Measurements from ENCODE around the gene NPW. TPM values are rescaled to one million over a fixed set of nuclear protein-coding genes. Genes with fewer than 3 reads are reported as not detected.
A peak's percentile ranks its signal among the peaks of the same experiment; 100 is the strongest.

The NPW gene
- total RNA-seq, 2 experiments from 2014 or later = 0.73 TPM; not detected in 1

DNA sequence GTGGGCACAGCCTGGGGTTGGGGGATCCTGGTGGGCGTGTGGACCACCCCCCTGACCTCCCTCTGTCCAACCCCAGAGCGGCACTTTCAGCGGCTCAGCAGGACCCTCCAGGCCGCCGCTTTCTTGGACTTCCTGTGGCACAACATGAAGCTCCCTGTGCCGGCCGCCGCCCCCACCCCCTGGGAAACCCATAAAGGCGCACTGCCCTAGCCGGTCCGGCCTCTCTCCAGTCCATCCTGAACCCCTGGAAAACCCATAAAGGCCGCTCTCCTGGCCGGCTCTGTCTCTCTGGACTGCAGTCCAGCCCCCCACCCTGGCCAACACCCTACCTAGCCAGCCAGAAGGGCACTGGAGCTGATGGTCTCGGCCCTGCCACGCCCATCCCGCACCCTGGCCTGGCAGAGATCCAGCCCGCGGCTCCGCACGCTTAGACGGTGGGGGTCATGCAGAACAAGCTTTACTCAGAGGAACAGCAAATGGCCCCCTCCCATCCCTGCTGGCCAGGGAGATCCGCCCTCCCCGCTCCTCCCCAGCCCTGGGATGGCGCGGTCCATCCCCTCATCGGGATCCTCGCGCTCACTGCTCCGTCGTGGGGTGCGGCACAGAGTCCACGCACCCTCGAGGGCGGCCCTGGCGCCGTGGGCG, 41.0 kb upstream of the NPW start:
- CTCF ChIA-PET = no interaction called here
- DNase-seq (no peak), ATAC-seq (no peak)
- Mint-ChIP-seq H3K36me3 (ENCODE audit: low read depth) (peaks cover 18% of the 10 kb centered on the region), H3K4me3 (no peak overlapping the region), H3K27ac (no peak overlapping the region), H3K27me3 (ENCODE audit: low read depth) (peaks cover 27% of the 10 kb centered on the region), H3K4me1 (ENCODE audit: low read depth) (peaks cover 10% of the 10 kb centered on the region), H3K9me3 (ENCODE audit: insufficient read depth) (no peaks in the 10 kb centered on the region)
- POLR2A ChIA-PET = interaction anchor here (1.0 to 4.2 kb wide), 2 partner anchors 12 to 14 kb away, joined by 4 to 31 read pairs; partner anchors contain the start of gene RPS2

- DNase-seq (no peak), ATAC-seq (no peak)
- CTCF ChIA-PET = interaction anchor here (1.5 kb wide), 1 partner anchor 17 kb away, joined by 3 read pairs; no protein-coding TSS in a partner anchor
- H3K9me3 Mint-ChIP-seq (ENCODE audit: insufficient read depth) = no peaks in the 10 kb centered on the region
- peaks cover 18% of the 10 kb centered on the region for H3K36me3 Mint-ChIP-seq (ENCODE audit: low read depth)
- POLR2A ChIA-PET = interaction anchor here (1.5 to 3.5 kb wide), 2 partner anchors 8 to 15 kb away, joined by 7 to 18 read pairs; partner anchors contain the start of genes RPS2 and TBL3
- peaks cover 27% of the 10 kb centered on the region for H3K27me3 Mint-ChIP-seq (ENCODE audit: low read depth)
- H3K4me3 Mint-ChIP-seq = no peak overlapping the region
- peaks cover 10% of the 10 kb centered on the region for H3K4me1 Mint-ChIP-seq (ENCODE audit: low read depth)
- no peak overlapping the region for H3K27ac Mint-ChIP-seq
These were observed 40.1 kb upstream of the NPW start for GRCh38 chr16:1979271-1980029.

DNA sequence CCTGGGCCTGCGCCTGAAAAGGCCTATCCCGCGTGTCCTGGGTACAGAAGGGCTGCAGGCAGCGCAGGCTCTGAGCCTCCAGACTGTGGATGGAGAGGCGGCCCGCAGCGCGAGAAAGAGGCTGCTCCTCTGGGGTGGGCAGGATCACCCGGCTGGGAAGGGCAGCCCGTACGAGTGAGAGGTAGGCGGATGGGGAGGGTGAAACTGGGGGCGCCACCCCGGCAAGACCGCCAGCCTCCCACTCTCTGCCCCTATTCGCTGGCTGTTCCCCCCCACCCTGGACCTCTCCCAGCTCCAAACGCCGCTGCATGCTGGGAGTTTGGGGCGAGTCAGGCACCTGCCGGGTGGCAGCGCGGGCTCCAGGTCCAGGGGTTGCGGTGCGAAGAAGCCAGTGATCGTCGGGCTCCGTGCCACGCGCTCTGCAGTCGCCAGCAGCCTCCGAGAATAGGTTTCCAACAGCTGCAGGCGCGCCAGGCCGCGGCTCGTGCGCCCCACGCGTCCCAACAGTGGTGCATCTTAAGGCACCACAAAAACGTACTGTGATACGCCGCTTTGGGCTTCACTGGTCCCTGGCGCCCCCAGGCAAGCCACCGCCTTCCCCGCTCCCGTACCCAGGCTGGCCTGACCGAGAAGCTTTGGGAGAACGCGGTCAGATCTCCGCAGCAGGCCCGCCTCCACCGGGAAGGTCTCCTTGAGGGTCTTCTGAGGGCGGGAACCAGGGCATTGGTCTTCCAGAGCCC, 39.4 kb upstream of the NPW start:
- no peak overlapping the region for H3K4me3 Mint-ChIP-seq
- ATAC-seq (no peak), DNase-seq (no peak)
- H3K9me3 Mint-ChIP-seq (ENCODE audit: insufficient read depth) = no peaks in the 10 kb centered on the region
- CTCF ChIA-PET = interaction anchor here (1.0 to 1.5 kb wide), 2 partner anchors 16 to 117 kb away, joined by 3 read pairs; no protein-coding TSS in a partner anchor
- peaks cover 27% of the 10 kb centered on the region for H3K27me3 Mint-ChIP-seq (ENCODE audit: low read depth)
- H3K27ac Mint-ChIP-seq = no peak overlapping the region
- peaks cover 14% of the 10 kb centered on the region for H3K36me3 Mint-ChIP-seq (ENCODE audit: low read depth)
- peaks cover 15% of the 10 kb centered on the region for H3K4me1 Mint-ChIP-seq (ENCODE audit: low read depth)
- POLR2A ChIA-PET = interaction anchor here (1.5 to 3.5 kb wide), 2 partner anchors 8 to 15 kb away, joined by 7 to 18 read pairs; partner anchors contain the start of genes RPS2 and TBL3

DNA sequence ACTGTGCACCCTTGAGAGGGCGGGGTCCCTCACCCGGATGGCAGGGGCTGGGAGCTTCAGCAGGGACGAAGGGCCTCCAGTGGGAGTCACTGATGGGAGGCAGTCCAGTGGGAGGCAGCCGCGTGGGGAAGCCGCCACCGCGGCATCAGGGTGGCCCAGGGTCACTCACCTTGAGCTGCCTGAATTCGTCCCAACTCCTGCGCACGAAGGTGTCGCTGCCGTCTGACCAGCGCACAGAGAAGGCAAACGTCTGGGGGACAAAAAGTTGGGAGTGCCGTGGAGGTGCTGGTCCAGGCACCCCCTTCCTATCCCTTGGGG, 38.9 kb upstream of the NPW start:
- no peak overlapping the region for H3K27ac Mint-ChIP-seq
- no peak overlapping the region for H3K4me3 Mint-ChIP-seq
- H3K36me3 Mint-ChIP-seq (ENCODE audit: low read depth) = peaks cover 18% of the 10 kb centered on the region
- ChIA-PET POLR2A (interaction anchor here (1.5 to 3.5 kb wide), 2 partner anchors 9 to 16 kb away, joined by 7 to 18 read pairs; partner anchors contain the start of genes RPS2 and TBL3), CTCF (interaction anchor here (1.0 to 1.5 kb wide), 3 partner anchors 15 to 118 kb away, joined by 3 to 5 read pairs (median 3); no protein-coding TSS in a partner anchor)
- H3K4me1 Mint-ChIP-seq (ENCODE audit: low read depth) = peaks cover 21% of the 10 kb centered on the region
- peaks cover 27% of the 10 kb centered on the region for H3K27me3 Mint-ChIP-seq (ENCODE audit: low read depth)
- no peak for DNase-seq
- H3K9me3 Mint-ChIP-seq (ENCODE audit: insufficient read depth) = no peaks in the 10 kb centered on the region
- no peak for ATAC-seq

GRCh38 chr16:1981398-1981836, 38.2 kb upstream of the NPW start, which contains the start of gene NOXO1:
Gene NOXO1, minus strand, starts transcription at chr16:1981469. Its CDS starts 290 bp downstream, at chr16:1981179.
- H3K9me3 Mint-ChIP-seq (ENCODE audit: insufficient read depth) = no peaks in the 10 kb centered on the region
- H3K27me3 Mint-ChIP-seq (ENCODE audit: low read depth) = peaks cover 27% of the 10 kb centered on the region
- H3K4me1 Mint-ChIP-seq (ENCODE audit: low read depth) = peaks cover 24% of the 10 kb centered on the region
- no peak within 1 kb of the TSS for H3K27ac Mint-ChIP-seq
- ATAC-seq = no peak
- ChIA-PET CTCF (interaction anchor here (1.0 to 1.5 kb wide), 3 partner anchors 15 to 118 kb away, joined by 3 to 5 read pairs (median 3); no protein-coding TSS in a partner anchor), POLR2A (interaction anchor here (0.7 to 3.5 kb wide), 3 partner anchors 10 to 17 kb away, joined by 5 to 18 read pairs (median 7); partner anchors contain the start of genes RPS2 and TBL3)
- peak within 1 kb of the TSS; percentile 5 for H3K4me3 Mint-ChIP-seq
- no peak for DNase-seq
- peaks cover 16% of the 10 kb centered on the region for H3K36me3 Mint-ChIP-seq (ENCODE audit: low read depth)

DNA sequence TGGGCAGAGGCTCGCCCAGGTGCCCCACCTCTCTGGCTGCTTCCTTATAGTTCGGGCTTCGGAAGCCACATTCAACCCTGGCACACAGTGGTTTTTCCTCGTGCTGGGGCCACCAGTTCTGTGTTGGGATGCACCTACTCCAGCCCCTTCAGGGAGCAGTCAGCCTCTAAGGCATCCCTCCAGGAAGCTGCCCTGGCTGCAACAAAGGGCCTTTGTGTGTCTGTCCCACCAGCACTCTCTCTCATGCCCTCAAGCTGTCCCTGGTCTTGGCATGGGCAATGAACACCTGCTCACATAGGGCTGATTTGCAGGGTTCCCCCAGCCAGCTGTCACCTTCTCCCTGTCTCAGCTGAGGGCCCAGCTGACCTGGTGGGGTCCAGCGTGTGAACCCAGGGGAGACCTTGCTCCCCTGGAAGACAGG, 37.6 kb upstream of the NPW start:
- no peak overlapping the region for H3K27ac Mint-ChIP-seq
- no peaks in the 10 kb centered on the region for H3K9me3 Mint-ChIP-seq (ENCODE audit: insufficient read depth)
- POLR2A ChIA-PET = interaction anchor here (0.7 to 3.5 kb wide), 2 partner anchors 10 to 17 kb away, joined by 5 to 18 read pairs; partner anchors contain the start of genes RPS2 and TBL3
- CTCF ChIA-PET = interaction anchor here (0.9 to 1.5 kb wide), 3 partner anchors 22 to 158 kb away, joined by 3 to 5 read pairs (median 3); no protein-coding TSS in a partner anchor
- H3K4me3 Mint-ChIP-seq = peak overlapping the region; percentile 5
- H3K36me3 Mint-ChIP-seq (ENCODE audit: low read depth) = peaks cover 22% of the 10 kb centered on the region
- ATAC-seq (no peak), DNase-seq (no peak)
- H3K4me1 Mint-ChIP-seq (ENCODE audit: low read depth) = peaks cover 27% of the 10 kb centered on the region
- peaks cover 27% of the 10 kb centered on the region for H3K27me3 Mint-ChIP-seq (ENCODE audit: low read depth)

DNA sequence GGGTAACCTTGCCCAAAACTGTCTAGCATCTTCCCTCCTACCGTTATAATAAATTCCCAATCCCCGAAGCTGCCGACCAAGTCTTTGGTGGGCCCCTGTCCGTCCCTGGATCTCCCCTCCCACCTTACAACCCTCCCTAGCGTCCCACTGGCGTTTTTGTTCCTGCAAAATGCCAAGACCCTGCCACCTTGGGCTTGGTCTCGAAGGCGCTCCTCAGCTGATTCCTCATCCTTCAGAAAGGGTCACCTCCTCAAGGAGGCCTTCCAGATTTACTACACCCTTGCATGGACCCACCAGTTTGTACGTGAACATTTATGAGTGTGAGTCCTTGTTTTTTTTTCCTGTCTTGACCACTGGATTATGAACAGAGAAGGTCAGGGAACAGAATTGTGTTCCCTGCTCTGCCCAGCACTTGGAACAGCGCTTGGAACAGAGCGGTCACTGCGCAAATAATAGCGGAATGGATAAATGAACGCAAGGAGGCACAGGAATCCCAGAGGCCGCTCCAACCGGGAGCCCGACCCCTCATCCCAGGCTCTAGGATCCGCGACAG, 36.5 kb upstream of the NPW start:
- Mint-ChIP-seq H3K27me3 (ENCODE audit: low read depth) (peaks cover 27% of the 10 kb centered on the region), H3K9me3 (ENCODE audit: insufficient read depth) (no peaks in the 10 kb centered on the region), H3K36me3 (ENCODE audit: low read depth) (peaks cover 20% of the 10 kb centered on the region), H3K4me3 (peak overlapping the region; percentile 80), H3K27ac (no peak overlapping the region), H3K4me1 (ENCODE audit: low read depth) (peaks cover 27% of the 10 kb centered on the region)
- DNase-seq = no peak
- CTCF ChIA-PET = interaction anchor here (0.9 to 3.7 kb wide), 5 partner anchors 17 to 157 kb away, joined by 3 to 13 read pairs (median 3); partner anchors contain the start of gene RNF151
- ATAC-seq = no peak
- POLR2A ChIA-PET = interaction anchor here (0.6 to 3.5 kb wide), 4 partner anchors 10 to 18 kb away, joined by 3 to 24 read pairs (median 11); partner anchors contain the start of genes RPS2 and TBL3

DNA sequence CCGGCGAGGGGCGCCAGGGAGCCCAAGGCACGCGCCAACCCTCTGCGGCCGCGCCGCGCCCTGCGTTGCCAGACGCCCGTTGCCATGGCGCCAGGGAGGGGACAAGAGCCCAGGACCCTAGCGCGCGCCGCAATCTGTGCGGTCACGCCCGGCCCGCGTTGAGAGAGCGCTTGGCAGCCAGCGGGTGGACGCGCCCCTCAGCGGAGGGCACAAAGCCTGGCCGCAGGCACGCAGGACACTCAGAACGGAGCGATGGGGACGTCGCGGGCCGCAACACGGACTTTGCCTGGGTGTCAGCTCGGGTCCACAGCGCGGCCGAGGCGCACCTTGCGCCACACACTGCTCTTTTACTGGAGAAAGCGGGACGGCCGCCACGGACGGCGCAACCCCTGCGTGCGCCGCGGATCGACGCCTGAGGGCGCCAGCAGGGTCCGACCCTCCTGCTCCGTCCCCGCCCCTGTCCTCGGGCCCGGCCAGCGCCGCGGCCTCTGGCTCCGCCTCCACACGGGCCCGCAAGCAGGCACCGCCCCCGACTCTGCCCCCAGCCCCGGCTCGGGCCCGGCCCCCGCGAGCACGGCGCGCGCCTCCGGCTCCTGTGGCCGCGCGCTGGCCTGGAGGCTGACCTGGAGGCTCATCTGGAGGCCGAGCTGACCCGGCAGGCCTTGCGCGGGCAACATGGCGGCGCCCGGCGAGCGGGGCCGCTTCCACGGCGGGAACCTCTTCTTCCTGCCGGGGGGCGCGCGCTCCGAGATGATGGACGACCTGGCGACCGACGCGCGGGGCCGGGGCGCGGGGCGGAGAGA, 35.8 kb upstream of the NPW start, which contains the start of gene GFER:
TSS of gene GFER (plus strand) at position 650 of the 803 bp plus-strand sequence. CDS start at position 676, 26 bp downstream.
- ATAC-seq = peak; percentile 88
- H3K9me3 Mint-ChIP-seq (ENCODE audit: insufficient read depth) = no peaks in the 10 kb centered on the region
- ChIA-PET POLR2A (interaction anchor here (0.6 to 2.7 kb wide), 5 partner anchors 8 to 172 kb away, joined by 3 to 24 read pairs (median 5); partner anchors contain the start of genes RPS2, TBL3 and TRAF7), CTCF (interaction anchor here (1.0 to 3.7 kb wide), 6 partner anchors 17 to 157 kb away, joined by 3 to 13 read pairs (median 4); partner anchors contain the start of genes MSRB1, RNF151 and RPS2)
- peak; percentile 80 for DNase-seq
- peak within 1 kb of the TSS; percentile 32 for H3K27ac Mint-ChIP-seq
- H3K4me1 Mint-ChIP-seq (ENCODE audit: low read depth) = peaks cover 27% of the 10 kb centered on the region
- H3K27me3 Mint-ChIP-seq (ENCODE audit: low read depth) = peaks cover 31% of the 10 kb centered on the region
- peaks cover 18% of the 10 kb centered on the region for H3K36me3 Mint-ChIP-seq (ENCODE audit: low read depth)
- H3K4me3 Mint-ChIP-seq = peak within 1 kb of the TSS; percentile 80

- peak overlapping the region; percentile 80 for H3K4me3 Mint-ChIP-seq
- CTCF ChIA-PET = interaction anchor here (1.0 to 3.7 kb wide), 6 partner anchors 18 to 156 kb away, joined by 3 to 13 read pairs (median 4); partner anchors contain the start of genes MSRB1, RNF151 and RPS2
- DNase-seq = no peak
- peaks cover 38% of the 10 kb centered on the region for H3K27me3 Mint-ChIP-seq (ENCODE audit: low read depth)
- H3K27ac Mint-ChIP-seq = peak overlapping the region; percentile 32
- H3K9me3 Mint-ChIP-seq (ENCODE audit: insufficient read depth) = no peaks in the 10 kb centered on the region
- peak; percentile 45 for ATAC-seq
- POLR2A ChIA-PET = interaction anchor here (0.6 to 2.7 kb wide), 5 partner anchors 9 to 171 kb away, joined by 3 to 24 read pairs (median 5); partner anchors contain the start of genes RPS2, TBL3 and TRAF7
- H3K36me3 Mint-ChIP-seq (ENCODE audit: low read depth) = peaks cover 16% of the 10 kb centered on the region
- peaks cover 30% of the 10 kb centered on the region for H3K4me1 Mint-ChIP-seq (ENCODE audit: low read depth)
These were observed 35.0 kb upstream of the NPW start for GRCh38 chr16:1984347-1985225.

Measured in activated CD8-positive, alpha-beta T cell treated with anti-CD3 and anti-CD28 coated beads, Interleukin-2, amount 10 ng/mL, durations not matched to agents 7 days and 5 days (primary cell).